ENCODE data around the gene RGS6.

RGS6 gene

DNA sequence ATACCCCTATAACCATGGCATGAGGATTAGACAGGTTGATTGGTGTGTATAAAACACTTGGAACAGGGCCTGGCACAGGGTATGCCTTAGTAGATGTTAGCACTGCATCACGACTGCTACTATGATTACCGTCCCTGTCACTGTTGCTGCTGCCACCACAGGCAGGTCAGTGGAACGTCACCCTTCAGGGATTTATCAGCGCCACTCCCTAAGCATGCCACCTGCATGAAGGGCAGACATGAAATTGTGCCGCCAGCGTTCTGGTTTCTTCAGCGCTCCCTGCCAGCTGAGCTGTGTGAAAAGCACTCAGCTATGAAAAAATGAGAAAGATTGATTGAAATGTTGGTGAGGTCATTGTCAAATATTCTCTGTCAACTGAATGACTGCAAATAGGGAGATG is 484.7 kb downstream of the RGS6 start:
- DNase-seq, result peak; percentile 18

- DNase-seq, result no peak
These were observed 486.6 kb downstream of the RGS6 start for GRCh38 chr14:72418806-72419205.

GRCh38 chr14:72419226-72419775 is 487.1 kb downstream of the RGS6 start:
- no peak for DNase-seq

GRCh38 chr14:72420749-72421474 is 488.7 kb downstream of the RGS6 start:
- DNase-seq, result peak; percentile 54

DNA sequence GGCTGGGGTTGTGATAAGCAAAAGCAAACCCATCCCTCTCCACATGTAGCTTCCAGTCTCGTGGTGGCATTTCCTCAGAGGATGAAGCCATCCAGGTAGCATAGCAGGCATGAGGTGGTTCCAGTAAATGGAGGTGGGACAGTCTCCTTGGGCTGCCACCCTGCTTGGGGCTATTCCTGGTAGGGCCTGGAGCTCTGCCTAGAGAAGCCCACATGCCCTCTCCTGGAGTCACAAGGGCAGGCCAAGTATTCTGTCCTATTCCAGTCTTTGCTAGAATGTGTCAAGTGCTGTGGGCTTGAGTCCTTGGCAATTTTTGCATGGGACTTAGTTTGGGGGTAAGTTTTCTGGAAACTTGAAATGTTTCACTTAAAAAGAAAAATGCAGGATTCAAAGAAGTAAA is 491.7 kb downstream of the RGS6 start:
- no peak for DNase-seq

DNA sequence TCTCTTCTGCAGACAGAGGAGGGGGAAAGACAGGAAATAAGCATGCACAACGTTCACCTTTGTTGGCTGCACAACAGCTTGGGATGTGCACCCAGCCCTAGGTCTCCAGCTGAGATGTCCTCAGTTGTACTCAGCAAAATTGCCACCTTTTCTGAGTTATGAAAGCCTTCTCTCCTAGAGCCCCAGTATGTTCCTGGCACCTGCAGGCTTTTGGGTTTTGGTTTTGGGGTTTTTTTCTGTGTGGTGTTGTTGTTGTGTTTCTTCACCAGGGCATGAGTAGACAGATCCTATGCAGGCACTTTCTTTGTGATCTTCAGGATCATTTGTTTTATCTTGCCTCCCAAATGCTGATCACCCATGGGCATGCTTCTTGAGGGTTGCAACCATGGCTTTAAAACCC is 498.2 kb downstream of the RGS6 start:
- DNase-seq, result no peak

DNA sequence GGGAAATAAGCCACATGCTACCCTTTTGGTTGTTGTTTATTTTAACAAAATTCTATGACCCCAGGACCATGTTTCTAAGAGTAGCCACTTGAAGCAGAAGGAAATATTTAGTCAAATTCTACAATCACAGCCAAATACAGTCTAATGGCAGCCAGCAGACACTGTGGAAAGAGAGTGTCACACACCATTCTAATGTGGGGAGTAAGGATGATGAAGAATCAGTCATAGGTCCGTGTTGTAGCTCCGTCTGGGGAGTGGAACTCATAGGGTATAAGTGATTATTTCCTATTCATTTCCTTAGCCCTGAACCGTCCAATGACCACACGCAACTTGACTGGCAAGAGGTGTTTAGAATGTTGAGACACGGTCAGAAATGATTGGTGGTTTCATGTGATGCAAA is 500.5 kb downstream of the RGS6 start:
- DNase-seq, result no peak

GRCh38 chr14:72433511-72433910 is 501.3 kb downstream of the RGS6 start:
- DNase-seq, result no peak

DNA sequence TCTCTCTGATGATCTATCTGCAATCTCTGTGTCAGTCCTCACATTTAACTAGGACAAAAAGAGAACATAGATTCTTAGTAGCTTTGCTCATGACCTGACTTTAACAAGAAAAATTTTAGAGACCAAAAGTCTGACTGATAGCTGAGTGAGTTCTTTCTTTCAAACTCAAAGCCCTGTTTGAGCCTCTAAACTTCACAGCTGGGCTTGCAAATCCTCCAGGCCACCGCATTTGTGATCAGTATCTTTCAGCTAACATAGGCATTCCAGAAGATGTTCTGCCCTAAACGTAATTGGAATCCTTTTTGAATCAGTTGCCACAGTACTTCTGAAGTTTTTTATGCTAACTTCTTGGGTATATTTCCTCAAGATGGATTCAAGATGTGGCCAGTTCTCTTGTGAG is 502.6 kb downstream of the RGS6 start:
- DNase-seq, result no peak

GRCh38 chr14:72439707-72440106 is 507.5 kb downstream of the RGS6 start:
- DNase-seq, result no peak

DNA sequence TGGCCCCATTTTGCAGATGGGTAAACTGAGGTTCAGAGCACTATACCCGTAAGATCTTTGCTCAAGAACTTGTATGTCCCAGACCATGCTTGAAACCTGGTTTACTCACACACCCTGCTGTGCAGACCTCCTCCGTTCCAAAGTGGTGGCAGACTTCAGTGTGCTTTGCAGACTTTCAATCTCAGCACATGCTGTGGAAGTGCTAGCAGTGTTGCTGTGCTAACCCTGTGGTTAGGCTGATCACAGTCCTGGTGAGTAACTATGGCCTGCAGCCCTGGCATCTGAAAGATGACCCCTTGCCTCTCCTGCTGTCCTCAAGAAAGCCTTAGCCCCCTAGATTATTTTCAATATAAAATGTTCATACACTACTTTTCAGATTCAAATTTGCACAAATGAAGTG is 511.0 kb downstream of the RGS6 start:
- DNase-seq, result no peak

- DNase-seq, result no peak
These were observed 511.8 kb downstream of the RGS6 start for GRCh38 chr14:72443991-72444441.

- DNase-seq, result peak; percentile 4
These were observed 512.5 kb downstream of the RGS6 start for GRCh38 chr14:72444701-72445100.

GRCh38 chr14:72448212-72448611 is 516.0 kb downstream of the RGS6 start:
- no peak for DNase-seq

DNA sequence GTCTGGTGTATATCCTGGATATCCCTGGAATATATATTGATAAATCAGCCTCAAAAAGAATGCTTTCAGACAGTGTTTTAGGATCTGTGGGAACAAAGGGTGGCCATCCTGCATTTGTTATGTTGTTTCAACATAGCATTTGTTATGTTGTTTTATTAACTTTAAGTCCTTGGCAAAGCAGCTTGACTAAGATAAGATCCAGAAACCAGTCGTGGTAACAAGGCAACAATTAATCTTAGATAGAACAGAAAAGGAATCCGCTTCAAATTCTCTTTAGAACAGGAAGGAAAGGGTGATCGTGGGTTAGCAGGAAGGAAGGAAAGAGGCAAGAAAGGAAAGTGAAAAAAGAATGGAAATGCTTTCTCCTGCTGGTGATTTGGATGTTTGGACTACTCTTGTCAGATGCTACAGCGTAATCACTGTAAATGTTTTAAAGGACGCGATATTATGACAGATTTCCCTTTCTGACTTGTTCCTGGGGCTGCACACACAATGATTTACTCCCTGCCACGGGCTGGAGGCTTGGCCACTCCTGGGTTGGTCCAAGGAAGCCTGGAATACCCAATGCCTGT is 518.3 kb downstream of the RGS6 start:
- no peak for DNase-seq

- DNase-seq, result peak; percentile 21
These were observed 519.1 kb downstream of the RGS6 start for GRCh38 chr14:72451054-72451972.

DNA sequence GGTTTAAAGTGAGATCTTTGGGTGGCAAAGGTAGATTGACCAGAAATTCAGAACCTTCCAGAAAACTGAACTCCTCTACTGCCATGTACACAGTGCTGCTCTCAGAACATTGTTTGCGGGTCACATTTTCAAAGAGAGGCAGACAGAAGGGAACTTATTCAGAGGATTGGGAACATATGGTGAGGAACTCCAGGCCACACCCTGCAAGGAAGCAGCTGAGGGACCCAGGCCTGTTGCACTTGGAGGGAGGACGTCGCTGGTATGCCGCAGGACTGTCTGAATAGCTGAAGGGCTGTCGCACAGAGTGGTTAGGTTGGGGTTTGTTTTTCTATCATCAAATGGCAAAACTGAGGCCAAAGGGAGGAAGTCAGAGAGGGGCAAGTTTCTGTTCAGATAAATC is 520.5 kb downstream of the RGS6 start:
- DNase-seq, result no peak

- no peak for DNase-seq
These were observed 522.3 kb downstream of the RGS6 start for GRCh38 chr14:72454388-72455160.

- no peak for DNase-seq
These were observed 525.4 kb downstream of the RGS6 start for GRCh38 chr14:72457641-72458040.

DNA sequence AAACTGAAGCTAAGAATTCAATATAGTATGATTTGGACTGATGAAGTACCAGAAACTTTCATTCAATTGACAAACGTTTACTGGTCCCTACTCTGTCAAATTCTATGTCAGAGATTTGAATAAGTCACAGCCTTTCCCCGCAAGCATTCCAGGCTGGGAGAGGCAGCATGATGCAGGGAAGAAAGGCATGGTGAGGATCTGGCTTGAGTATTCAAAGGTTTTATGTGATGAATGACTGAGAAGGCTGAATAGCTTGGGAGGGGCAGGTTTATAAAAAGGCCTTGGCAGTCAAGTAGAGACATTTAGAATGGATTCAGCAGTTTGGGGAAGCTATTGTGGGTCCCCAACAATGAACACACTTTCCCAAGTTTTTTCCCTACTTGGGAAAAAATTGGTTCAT is 529.8 kb downstream of the RGS6 start:
- DNase-seq, result no peak

DNA sequence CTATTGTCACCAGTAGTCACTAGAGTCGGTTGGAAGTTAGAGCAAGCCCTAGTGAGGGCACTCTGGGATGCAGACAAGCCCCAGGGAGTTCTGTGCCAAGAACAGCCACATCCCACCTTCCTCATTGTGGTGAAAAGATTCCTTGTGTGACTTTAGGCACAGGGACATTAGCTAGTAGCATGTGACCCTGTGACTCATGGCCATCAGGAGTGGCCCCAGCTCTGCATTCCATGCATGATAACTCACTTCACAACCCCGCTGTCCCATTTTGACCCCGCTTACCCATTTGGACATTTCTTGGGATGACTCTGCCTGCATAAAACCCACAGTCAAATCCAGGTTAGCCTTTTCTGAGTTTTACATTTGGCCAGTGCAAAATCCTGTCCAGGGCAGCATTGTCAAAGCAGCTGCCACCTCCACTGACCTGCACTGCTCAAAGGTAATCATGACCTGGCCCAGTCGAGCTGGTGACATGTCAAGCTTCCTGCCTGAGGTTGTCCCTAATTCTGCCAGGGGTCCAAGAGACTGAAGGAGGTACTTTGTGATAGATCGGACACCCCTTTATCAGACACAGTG is 531.1 kb downstream of the RGS6 start:
- DNase-seq, result no peak

DNA sequence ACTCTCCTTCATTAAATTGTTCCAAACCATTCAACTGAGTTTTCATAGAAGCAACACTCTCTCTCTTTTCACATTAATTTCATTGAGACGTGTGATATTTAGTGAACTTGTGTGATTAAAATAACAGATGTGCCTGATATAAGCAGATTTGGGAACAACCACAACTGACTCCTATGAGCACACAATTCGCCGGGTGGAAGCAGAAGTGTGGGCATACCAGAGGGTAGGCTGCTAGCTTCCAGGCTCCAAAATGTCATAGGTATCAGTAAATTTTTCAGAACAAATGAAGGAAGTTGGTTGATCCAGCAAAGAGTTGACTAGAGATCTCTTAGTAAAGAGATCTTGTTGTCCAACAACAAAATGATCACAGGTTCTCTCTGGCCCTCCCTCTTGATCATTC is 532.0 kb downstream of the RGS6 start:
- DNase-seq, result no peak
